Measurements from ENCODE around the gene KRTAP9-7.
A peak's percentile ranks its signal among the peaks of the same experiment; 100 is the strongest.

Gene KRTAP9-7

GRCh38 chr17:41322094-41322902, 46.8 kb downstream of the KRTAP9-7 start:
- peak; percentile 80 for TF ChIP-seq CTCF (IDR thresholded peaks at IDR 0.05; ENCODE audit: low read depth, low read length)
- DNase-seq, result no peak
- Histone ChIP-seq H3K36me3 (no peaks in the 10 kb centered on the region), H3K4me1 (no peaks in the 10 kb centered on the region; the same call in 1 of the 2 replicates), H3K4me3 (ENCODE audit: low read depth, low read length) (no peak overlapping the region), H3K9me3 (no peaks in the 10 kb centered on the region), H3K27me3 (peaks cover under 1% of the 10 kb centered on the region)

GRCh38 chr17:41322903-41323895, 47.7 kb downstream of the KRTAP9-7 start:
- no peak for TF ChIP-seq CTCF (IDR thresholded peaks at IDR 0.05; ENCODE audit: low read depth, low read length)
- Histone ChIP-seq H3K27me3 (no peaks in the 10 kb centered on the region; the same call in 1 of the 2 replicates), H3K4me3 (ENCODE audit: low read depth, low read length) (no peak overlapping the region), H3K36me3 (no peaks in the 10 kb centered on the region), H3K4me1 (no peaks in the 10 kb centered on the region; the same call in 1 of the 2 replicates), H3K9me3 (no peaks in the 10 kb centered on the region)
- DNase-seq, result no peak

- TF ChIP-seq CTCF (IDR thresholded peaks at IDR 0.05; ENCODE audit: low read depth, low read length), result peak; percentile 38
- Histone ChIP-seq H3K9me3 (no peaks in the 10 kb centered on the region), H3K27me3 (no peaks in the 10 kb centered on the region; the same call in 1 of the 2 replicates), H3K4me3 (ENCODE audit: low read depth, low read length) (no peak overlapping the region), H3K36me3 (no peaks in the 10 kb centered on the region), H3K4me1 (no peaks in the 10 kb centered on the region; the same call in 1 of the 2 replicates)
- DNase-seq, result no peak
These were observed 48.9 kb downstream of the KRTAP9-7 start for GRCh38 chr17:41324180-41325075.

- Histone ChIP-seq H3K36me3 (no peaks in the 10 kb centered on the region), H3K4me1 (no peaks in the 10 kb centered on the region; the same call in 1 of the 2 replicates), H3K9me3 (no peaks in the 10 kb centered on the region), H3K27me3 (no peaks in the 10 kb centered on the region), H3K4me3 (ENCODE audit: low read depth, low read length) (no peak overlapping the region)
- no peak for DNase-seq
- no peak for TF ChIP-seq CTCF (IDR thresholded peaks at IDR 0.05; ENCODE audit: low read depth, low read length)
These were observed 49.6 kb downstream of the KRTAP9-7 start for GRCh38 chr17:41325126-41325525.

- Histone ChIP-seq H3K27me3 (no peaks in the 10 kb centered on the region), H3K4me1 (no peaks in the 10 kb centered on the region; the same call in 1 of the 2 replicates), H3K36me3 (no peaks in the 10 kb centered on the region), H3K4me3 (ENCODE audit: low read depth, low read length) (no peak overlapping the region), H3K9me3 (no peaks in the 10 kb centered on the region)
- TF ChIP-seq CTCF (IDR thresholded peaks at IDR 0.05; ENCODE audit: low read depth, low read length), result no peak
- DNase-seq, result no peak
These were observed 50.1 kb downstream of the KRTAP9-7 start for GRCh38 chr17:41325611-41326010.
